Spleen (tissue), 7 donors: ENCODE results near the gene OIT3.

Experiments used
- POLR2A ChIP-seq, 3 donors: fragments of 450-650 bp; IDR thresholded peaks; one replicate each; pipeline ENCODE4 v1.5.1; 2017; ENCODE audit warnings: antibody characterized with exemption in 3 of 3, mild to moderate bottlenecking in 1 of 3
- POLR2AphosphoS5 ChIP-seq, 3 donors: sonication (generic); formaldehyde crosslinking; IDR thresholded peaks; one replicate each; pipeline ENCODE4 v1.5.1; 2017; ENCODE audit warnings: antibody characterized with exemption in 3 of 3
- TF ChIP-seq, protein P1 (sequence below), 11 experiments: fragments of 200-600 bp in 7 of 11; fragments of 450-650 bp in 4 of 11; sonication (generic) in 4 of 11; IDR thresholded peaks in 8 of 11; conservative IDR thresholded peaks in 3 of 11; 1 replicate in 7 of 11; 2 replicates in 4 of 11; pipeline versions ENCODE4 v1.4.0 to v1.8.0; 2016 to 2021; ENCODE audit warnings: antibody characterized with exemption in 11 of 11, inconsistent platforms in 4 of 11, mild to moderate bottlenecking in 1 of 11
- donor health status: DM: no; HTN: no; CAD: no; lungs with moderate emphysema.
- donor health status: DM: no; HTN: no; CAD: no.
- donor health status: DM: no; HTN: no; CAD: no.

DNA sequence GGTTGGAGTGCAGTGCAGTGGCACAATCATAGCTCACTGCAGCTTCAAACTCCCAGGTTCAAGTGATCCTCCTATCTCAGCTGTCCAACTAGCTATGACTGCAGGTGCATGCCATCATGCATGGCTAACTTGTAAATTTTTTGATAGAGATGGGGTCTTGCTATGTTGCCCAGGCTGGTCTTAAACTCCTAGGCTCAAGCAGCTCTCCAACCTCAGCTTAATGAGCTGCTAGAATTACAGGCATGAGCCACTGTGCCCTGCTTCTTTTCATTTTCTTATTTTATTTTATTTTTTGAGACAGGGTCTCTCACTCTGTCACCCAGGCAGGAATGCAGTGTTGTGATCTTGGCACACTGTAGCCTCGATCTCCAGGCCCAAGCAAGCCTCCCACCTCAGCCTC, 53.4 kb downstream of the OIT3 start:
- TF ChIP-seq, protein P1, sequence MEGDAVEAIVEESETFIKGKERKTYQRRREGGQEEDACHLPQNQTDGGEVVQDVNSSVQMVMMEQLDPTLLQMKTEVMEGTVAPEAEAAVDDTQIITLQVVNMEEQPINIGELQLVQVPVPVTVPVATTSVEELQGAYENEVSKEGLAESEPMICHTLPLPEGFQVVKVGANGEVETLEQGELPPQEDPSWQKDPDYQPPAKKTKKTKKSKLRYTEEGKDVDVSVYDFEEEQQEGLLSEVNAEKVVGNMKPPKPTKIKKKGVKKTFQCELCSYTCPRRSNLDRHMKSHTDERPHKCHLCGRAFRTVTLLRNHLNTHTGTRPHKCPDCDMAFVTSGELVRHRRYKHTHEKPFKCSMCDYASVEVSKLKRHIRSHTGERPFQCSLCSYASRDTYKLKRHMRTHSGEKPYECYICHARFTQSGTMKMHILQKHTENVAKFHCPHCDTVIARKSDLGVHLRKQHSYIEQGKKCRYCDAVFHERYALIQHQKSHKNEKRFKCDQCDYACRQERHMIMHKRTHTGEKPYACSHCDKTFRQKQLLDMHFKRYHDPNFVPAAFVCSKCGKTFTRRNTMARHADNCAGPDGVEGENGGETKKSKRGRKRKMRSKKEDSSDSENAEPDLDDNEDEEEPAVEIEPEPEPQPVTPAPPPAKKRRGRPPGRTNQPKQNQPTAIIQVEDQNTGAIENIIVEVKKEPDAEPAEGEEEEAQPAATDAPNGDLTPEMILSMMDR (IDR thresholded peaks at IDR 0.05 in 8 of 11, conservative IDR thresholded peaks at IDR 0.05 in 3 of 11) = no peak
- TF ChIP-seq POLR2AphosphoS5 (IDR thresholded peaks at IDR 0.05) (no peak), POLR2A (IDR thresholded peaks at IDR 0.05) (no peak)
